GM15510 (cell line): ENCODE measurements around the gene C2orf80.
"Not testable (repeated sequence)": the region's sequence is repeated elsewhere in the genome, so short reads cannot be mapped to it uniquely, and the experiment has no call there.

ENCODE experiments used
- POLR2A ChIP-seq: IDR thresholded peaks from 3 replicates; pipeline ENCODE4 v1.6.1; 2011; ENCODE audit warnings: borderline replicate concordance; ENCODE audit not compliant: insufficient read length; ENCODE audit errors: extremely low read depth

C2orf80 gene

GRCh38 chr2:208128136-208128535 is 61.7 kb downstream of the C2orf80 start:
- TF ChIP-seq POLR2A: no peak

GRCh38 chr2:208127090-208127489 is 62.7 kb downstream of the C2orf80 start:
- no peak for TF ChIP-seq POLR2A

DNA sequence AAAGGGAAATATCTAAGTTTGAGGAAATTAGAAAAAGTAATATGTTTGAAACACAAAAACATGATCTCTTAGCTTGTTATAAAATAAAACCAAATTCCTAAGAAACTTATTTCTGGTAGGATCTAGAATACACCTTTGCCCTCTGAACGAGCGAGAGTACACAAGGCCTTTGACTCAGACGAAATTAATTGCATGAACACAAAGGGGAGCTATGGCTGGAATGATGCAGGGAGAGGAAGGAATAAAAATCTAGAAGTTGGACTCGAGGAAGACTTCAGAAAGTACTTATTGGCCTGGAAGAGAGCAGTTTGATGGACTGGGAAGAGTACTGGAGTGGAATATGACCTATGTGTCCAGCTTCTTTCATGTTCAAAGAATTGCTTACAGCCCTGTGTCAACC is 64.6 kb downstream of the C2orf80 start:
- no peak for TF ChIP-seq POLR2A

GRCh38 chr2:208124013-208124715 is 65.7 kb downstream of the C2orf80 start, which contains the start of gene CRYGD:
TSS of gene CRYGD (minus strand) at chr2:208124524. CDS start at chr2:208124473, 51 bp downstream.
- TF ChIP-seq POLR2A: not testable (repeated sequence)

DNA sequence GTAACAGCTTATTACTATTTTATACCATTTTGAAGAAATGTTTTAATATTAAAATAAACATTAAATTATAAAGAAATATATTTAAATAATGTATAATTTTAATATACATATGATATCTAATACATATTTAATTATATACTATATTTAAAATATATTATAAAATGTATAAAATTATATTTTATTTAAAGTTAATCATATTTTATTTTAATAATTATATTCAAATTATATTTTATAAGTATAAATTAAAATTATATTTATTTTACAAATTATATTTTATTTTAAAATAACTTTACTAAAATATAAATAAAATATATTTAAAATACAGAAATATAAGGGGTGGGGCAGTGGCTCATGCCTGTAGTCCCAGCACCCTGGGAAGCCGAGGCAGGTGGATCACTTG is 67.6 kb downstream of the C2orf80 start:
- no peak for TF ChIP-seq POLR2A

- TF ChIP-seq POLR2A: no peak
Observed at GRCh38 chr2:208118918-208119317, 70.9 kb downstream of the C2orf80 start.
